GM12878 (cell line): ENCODE data around the gene YY1. TPM values are rescaled to one million over a fixed set of nuclear protein-coding genes. Genes with fewer than 3 reads are reported as not detected.

ENCODE experiments used
- BCLAF1 ChIP-seq: fragments of 450-650 bp; IDR thresholded peaks from 2 replicates; pipeline ENCODE4 v1.6.1; 2017; ENCODE audit warnings: antibody characterized with exemption, mild to moderate bottlenecking, moderate library complexity
- BHLHE40 ChIP-seq, 2 experiments: fragments of 450-650 bp in 1 of 2; IDR thresholded peaks; 2 replicates each; pipeline ENCODE4 v1.6.1; 2011 to 2017; ENCODE audit warnings: low read depth in 2 of 2, borderline replicate concordance in 1 of 2, improper control_type of control experiment in 1 of 2, low read length in 1 of 2, mild to moderate bottlenecking in 1 of 2
- CBX3 ChIP-seq: fragments of 200-600 bp; sonication (generic); IDR thresholded peaks from 2 replicates; pipeline ENCODE4 v1.6.1; 2016; ENCODE audit warnings: low read depth, borderline replicate concordance
- CREB1 ChIP-seq: IDR thresholded peaks from 2 replicates; pipeline ENCODE4 v1.6.1; 2012; ENCODE audit warnings: low read depth, mild to moderate bottlenecking, inconsistent platforms
- HDGF ChIP-seq: fragments of 450-650 bp; IDR thresholded peaks from 2 replicates; pipeline ENCODE4 v1.6.1; 2016; ENCODE audit warnings: antibody characterized with exemption
- IKZF1 ChIP-seq: fragments of 450-650 bp; conservative IDR thresholded peaks from 2 replicates; pipeline ENCODE4 v1.6.1; 2017; ENCODE audit warnings: antibody characterized with exemption, mild to moderate bottlenecking
- KDM1A ChIP-seq: fragments of 200-600 bp; sonication (generic); IDR thresholded peaks from 2 replicates; pipeline ENCODE4 v1.6.1; 2016; ENCODE audit warnings: borderline replicate concordance
- MEF2B ChIP-seq: fragments of 450-650 bp; IDR thresholded peaks from 2 replicates; pipeline ENCODE4 v1.6.1; 2018; ENCODE audit warnings: mild to moderate bottlenecking, moderate library complexity; ENCODE audit not compliant: partially characterized antibody, poor library complexity, severe bottlenecking
- ZBTB33 ChIP-seq: fragments of 450-650 bp; IDR thresholded peaks from 2 replicates; pipeline ENCODE4 v1.6.1; 2017; ENCODE audit warnings: mild to moderate bottlenecking
- ZNF217 ChIP-seq: fragments of 450-650 bp; IDR thresholded peaks from 2 replicates; pipeline ENCODE4 v1.6.1; 2017; ENCODE audit warnings: antibody characterized with exemption, mild to moderate bottlenecking
- polyA plus RNA-seq, 11 experiments: library from polyadenylated mRNA; depleted of rRNA in 4 of 11; unstranded in 6 of 11; stranded (reverse) in 5 of 11; fragments of >200 nt; fragmentation: Nextera tagmentation in 4 of 11; fragmentation: Illumina TruSeq in 1 of 11; extraction: Ambion mirVana in 4 of 11; extraction: Trizol in 1 of 11; gene quantifications; 1 replicate in 1 of 11; 2 replicates in 10 of 11; pipeline versions ENCODE4 v1.2.1 to v1.2.3, GENCODE V29; 2011 to 2016; ENCODE audit warnings: inconsistent platforms in 2 of 11, missing spikeins in 2 of 11, low read depth in 1 of 11
- total RNA-seq, 4 experiments: library from RNA; depleted of rRNA in 3 of 4; stranded (reverse); fragments of >200 nt in 3 of 4; fragmentation: Illumina TruSeq in 1 of 4; extraction: Trizol in 1 of 4; gene quantifications; 2 replicates each; pipeline versions ENCODE4 v1.2.1 to v1.2.3, GENCODE V29; 2013 to 2021

YY1 gene
- total and polyA plus RNA-seq, 10 of the 15 experiments (the other 5 are each of a cell fraction or from before 2014, with no cell fraction given): 23.7 to 74.0 (median 39.9) TPM

GRCh38 chr14:100289916-100290606, 51.1 kb downstream of the YY1 start (continued):
- TF ChIP-seq BHLHE40 (IDR thresholded peaks at IDR 0.05; ENCODE audit: borderline replicate concordance in 1 of 2, low read depth in 2 of 2, low read length in 1 of 2) (peak in 1 of 2 experiments; percentile 24; a peak in 1 of 4 replicates), KDM1A (no peak), IKZF1 (peak; percentile 27; the same call in 1 of the 2 replicates), ZBTB33 (no peak), BCLAF1 (no peak), MEF2B (peak; percentile 59), CREB1 (no peak), CBX3 (no peak), ZNF217 (no peak), HDGF (no peak)
- TF ChIP-seq, all 136 proteins: peak for 6
